GM21367 (cell line): ENCODE data around the gene VTA1.
A peak's percentile ranks its signal among the peaks of the same experiment; 100 is the strongest.
"Not testable (repeated sequence)": the region's sequence is repeated elsewhere in the genome, so short reads cannot be mapped to it uniquely, and the experiment has no call there.

Experiments
- ATAC-seq: cut with Tn5 transposase; IDR thresholded peaks from one replicate; pipeline ENCODE4 v1.9.1; 2021; ENCODE audit not compliant: unreplicated experiment

Gene VTA1

GRCh38 chr6:142167486-142167885 is 20.4 kb downstream of the VTA1 start:
- no peak for ATAC-seq

GRCh38 chr6:142171351-142171750 is 24.3 kb downstream of the VTA1 start:
- no peak for ATAC-seq

DNA sequence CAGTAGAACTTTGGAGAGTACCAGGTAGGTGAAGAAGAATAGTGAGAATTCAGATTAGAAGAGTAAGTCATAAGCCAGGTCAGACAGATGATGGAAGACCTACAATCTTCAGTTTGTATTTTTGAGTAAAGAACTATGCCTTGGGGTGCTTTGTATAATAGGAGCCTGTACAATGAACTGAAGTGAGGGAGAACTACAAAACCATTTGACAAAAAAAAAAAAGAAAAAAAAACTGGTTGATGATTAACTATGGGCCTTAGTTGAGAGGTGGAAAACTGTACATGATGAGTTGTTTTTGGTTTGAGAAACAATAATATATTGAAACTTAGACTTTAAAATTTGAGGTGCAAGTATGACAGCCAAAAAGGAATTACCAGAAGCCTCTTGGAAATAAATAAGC is 25.7 kb downstream of the VTA1 start:
- ATAC-seq: no peak

DNA sequence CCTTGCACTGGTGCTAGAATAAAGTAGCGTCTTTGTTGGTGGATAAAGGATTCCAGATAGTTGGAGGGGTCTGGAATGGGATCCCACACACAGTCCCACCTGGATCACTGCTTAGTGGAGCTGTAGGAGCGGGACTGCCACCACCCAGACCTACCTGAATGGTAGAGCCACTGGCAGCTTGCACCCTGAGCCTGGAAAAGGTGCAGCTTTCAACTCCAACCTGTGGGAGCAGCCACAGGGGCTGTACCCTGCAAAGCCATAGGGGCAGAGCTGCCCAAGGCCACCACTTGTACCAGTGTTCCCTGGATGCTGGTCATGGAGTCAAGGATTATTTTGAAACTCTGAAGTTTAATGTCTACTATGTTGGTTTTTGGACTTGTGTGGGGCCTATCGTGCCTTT is 26.9 kb downstream of the VTA1 start:
- no peak for ATAC-seq

DNA sequence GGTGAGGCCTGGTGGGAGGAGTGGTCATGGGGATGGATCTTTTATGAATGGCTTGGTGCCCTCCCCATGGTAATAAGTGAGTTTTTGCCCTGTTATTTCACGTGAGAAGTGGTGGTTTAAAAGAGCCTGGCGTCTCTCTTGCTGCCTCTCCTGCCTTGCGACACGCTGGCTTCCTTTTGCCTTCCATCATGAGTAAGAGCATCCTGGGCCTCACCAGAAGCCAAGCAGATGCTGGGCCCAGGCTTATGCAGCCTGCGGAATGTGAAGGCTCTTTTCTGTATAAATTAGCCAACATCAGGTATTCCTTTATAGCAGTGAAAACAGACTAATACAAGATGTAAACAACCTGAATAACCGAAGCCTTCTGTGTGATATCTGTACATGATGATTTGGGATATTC is 27.6 kb downstream of the VTA1 start:
- ATAC-seq: no peak

DNA sequence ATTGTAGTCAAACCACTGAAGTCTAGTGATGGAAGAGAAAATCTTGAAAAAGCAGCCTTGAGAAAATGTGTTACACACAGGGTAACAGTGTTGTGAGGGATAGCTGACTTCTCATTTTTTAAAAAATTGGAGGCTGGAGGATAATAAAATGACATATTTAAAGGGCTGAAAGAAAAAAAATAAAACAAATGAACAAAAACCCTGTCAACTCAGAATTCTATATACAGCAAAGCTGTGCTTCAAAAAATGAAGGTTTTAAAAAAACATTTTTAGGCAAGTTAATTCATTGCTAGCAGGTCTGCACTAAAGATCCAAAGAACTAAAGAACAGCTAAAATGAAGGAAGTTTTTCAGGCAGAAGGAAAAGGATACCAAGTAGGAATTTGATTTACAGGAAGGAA is 31.1 kb downstream of the VTA1 start:
- no peak for ATAC-seq

DNA sequence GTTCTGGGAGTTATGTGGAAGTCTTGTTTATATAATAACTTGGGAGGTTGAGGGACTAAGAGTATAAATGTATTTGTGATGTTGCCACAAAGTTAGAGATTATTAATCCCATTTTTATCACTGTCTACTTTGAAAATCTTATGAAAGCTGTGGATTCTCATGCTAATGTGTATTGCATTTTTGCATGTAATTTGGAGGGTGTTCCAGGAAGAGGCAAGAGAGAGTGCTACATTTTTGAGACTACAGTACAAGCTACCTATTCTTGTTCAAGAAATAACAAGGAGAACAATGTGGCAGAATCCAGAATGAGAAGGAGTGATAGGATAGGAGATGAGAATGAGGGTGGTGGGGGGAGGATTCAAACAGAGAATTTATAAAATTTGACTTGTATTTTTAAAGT is 34.9 kb downstream of the VTA1 start:
- no peak for ATAC-seq

DNA sequence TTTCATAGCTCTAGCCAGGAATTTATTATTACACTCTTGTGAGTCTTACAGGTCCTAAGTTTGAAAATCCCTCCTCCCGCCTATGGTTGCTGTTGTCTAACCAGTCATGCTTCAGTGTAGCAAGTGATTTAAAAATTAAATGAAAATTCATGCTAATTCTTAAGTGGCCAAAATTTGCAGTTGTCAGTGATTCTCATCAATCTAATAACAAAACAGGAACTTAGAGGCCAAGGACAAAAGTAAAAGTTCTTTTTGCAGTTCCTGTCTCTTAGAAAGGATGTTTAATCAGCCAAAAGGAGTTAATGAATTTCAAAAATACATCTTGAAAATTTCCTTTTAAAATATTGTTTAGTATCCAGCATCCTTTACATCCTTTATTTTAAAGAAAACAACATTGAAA is 36.3 kb downstream of the VTA1 start:
- no peak for ATAC-seq

- ATAC-seq: no peak
These were observed 37.2 kb downstream of the VTA1 start for GRCh38 chr6:142184307-142184706.

DNA sequence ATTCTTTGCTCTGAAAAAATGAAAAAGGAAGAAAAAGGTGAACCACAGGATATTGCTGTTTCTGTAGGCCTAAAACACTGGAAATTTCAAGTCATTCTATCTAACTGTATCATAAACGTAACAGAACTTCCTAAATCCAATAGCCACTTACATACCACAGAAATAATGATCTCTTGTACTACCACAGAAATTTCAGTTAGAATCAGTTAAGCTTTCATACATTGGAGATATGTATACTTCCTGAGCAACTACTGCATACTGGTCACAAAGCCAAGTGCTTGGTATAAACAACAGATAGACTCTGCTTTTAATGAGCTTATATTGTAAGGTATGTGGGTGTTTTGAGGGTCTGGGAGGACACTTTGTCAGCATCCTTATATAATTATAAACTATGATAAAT is 38.6 kb downstream of the VTA1 start:
- no peak for ATAC-seq

GRCh38 chr6:142187209-142187608 is 40.1 kb downstream of the VTA1 start:
- ATAC-seq: no peak

DNA sequence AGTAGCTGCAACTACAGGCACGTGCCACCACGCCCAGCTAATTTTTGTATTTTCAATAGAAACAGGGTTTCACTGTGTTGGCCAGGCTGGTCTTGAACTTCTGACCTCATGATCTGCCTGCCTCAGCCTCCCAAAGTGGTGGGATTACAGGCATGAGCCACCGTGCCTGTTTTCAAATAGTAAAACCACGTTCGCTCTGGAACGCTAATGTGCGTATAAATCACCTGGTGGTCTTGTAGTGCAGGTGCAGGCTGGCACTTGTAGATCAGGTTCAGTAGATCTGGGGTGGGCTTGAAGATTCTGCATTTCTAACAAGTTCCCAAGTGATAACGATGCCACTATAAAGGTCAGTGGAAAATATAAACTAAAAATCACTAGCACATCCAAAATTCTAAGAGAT is 41.3 kb downstream of the VTA1 start:
- not testable (repeated sequence) for ATAC-seq

DNA sequence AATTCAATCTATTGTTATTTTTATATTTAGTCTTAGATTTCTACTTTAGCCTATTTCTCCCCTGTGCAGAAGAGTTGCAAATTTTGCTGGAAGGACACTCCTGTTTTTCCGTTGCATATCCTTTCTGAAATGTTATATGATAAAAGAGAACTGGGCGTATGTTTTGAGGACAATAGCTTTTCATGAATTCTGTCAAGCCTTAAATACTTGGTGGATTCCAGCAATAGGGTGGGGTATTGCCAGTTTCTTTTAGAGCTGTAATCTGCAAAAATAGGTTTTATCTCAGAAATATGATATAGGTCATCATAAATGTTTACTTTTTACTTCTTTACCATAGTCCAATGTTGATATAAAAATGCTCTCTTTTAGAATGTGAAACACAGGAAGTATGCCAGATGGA is 42.0 kb downstream of the VTA1 start:
- no peak for ATAC-seq

DNA sequence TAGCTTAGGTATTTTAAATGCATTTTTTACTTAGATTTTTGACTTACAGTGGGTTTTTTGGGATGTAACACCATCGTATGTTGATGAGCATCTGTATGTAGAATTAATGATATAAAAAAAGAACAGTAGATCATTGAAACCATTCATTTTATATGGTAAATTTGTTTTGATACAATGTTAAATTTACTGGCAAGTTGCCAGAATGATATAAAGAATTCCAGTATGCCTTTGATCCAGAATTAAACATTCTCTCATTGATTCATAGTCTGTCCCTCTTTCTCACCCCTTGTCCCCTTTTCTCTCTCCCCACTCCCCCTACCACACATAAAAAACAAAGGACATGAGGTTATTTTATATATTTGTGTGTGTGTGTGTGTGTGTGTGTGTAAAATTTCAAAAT is 45.3 kb downstream of the VTA1 start:
- no peak for ATAC-seq

DNA sequence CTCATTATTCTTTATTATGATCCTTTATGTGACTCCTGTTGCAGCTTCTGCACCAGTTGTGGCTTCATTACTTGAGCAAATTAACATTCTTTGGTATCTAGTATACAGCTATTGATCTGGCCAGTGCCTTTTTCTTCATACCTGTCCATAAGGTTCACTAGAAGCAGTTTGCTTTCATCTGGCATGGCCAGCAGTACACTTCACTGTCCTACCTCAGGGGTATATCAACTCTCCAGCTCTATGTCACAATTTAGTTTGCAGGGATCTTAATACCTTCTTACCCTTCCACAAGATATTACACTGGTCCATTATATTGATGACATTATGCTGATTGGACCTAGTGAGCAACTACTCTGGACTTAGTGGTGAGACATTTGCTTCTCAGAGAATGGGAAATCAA is 46.6 kb downstream of the VTA1 start:
- no peak for ATAC-seq

DNA sequence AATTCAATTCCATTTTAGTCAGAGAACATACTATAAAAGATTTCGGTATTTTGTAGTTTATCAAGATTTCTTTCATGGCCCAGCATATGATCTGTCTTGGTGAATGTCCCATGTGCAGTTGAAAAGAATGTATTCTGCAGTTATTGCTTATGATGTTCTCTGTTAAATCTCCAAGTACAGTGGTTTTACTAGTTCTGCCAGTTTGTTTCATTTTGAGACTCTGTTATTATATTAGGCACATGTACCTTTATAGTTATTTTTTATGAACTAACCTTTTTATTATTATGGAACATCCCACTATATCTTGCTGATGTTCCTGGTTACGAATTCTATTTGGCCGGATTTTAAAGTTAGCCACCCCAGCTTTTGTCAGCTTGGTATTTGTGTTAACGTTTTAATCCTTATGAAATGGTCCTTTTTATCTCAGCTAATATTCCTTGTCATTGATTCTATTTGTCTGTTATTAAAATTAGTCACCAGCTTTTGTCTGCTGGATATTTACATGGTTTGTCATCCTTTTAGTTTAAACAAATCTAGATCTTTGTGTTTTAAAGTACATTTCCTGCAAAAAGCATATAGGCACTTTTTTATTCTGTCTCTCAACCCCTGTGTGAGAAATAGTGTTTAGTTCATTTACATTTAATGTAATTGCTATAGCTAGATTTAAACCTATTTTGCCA is 48.9 kb downstream of the VTA1 start:
- ATAC-seq: no peak

DNA sequence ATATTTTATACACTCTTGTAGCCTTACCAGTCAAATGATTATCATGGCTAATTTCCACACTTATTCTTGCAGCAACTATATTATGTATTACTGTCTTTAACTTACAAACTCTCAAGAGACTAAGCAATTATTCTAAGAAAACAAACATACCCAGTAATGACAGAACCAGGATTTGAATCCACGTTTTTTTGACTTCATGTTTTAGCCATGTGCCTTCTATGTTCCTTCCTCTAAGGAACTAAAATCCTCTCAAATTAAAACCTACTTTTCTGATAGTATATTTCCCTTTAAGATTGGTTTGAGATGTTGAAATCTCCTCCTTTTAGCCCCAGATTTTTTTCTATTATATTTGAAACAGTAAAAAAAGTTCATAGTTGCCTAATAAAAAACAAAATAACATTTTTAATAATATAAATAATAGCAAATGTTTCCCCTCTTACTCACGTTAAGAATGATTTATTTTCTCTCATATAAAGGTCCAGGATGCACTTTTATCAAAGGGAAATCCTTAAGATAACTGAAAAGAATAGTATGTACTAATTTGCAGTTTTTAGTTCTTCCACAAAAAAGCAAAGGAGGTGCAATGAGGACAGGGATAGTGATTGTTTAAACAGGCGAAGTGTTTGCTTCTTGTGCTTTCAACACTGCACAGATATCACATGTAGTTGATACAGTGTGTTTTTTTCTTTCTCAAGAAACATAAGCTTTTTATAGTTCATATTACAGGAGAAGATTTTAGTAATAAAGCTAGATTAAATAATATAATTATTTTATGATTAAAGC is 54.0 kb downstream of the VTA1 start:
- ATAC-seq: no peak

DNA sequence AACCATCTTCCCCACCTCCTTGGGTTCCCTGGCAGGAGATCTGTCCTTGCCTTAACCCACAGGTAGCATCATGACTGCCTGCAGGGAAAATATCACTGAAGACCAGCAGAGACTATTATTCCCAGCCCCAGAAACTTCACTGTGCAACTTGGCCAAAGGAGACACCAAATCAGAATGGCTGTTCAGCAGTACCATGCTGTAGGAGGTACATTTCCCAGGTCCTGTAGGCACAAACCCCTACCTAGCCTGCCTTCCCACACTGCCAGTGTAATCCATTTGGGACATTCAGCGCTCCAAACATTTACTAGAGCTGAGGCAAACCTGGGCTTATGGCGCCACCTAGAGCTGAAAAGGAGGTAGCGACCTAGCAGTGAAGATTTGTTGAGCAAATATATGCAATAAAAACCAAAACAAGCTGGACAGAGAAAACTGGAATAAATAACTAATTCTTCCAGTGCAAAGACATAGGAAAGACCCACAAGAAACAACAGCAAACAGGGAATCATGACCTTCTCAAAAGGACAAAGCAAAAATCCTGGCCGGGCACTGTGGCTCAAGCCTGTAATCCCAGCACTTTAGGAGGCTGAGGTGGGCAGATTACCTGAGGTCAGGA is 60.3 kb downstream of the VTA1 start:
- peak; percentile 93 for ATAC-seq

- ATAC-seq: no peak
These were observed 63.5 kb downstream of the VTA1 start for GRCh38 chr6:142210606-142211005.

DNA sequence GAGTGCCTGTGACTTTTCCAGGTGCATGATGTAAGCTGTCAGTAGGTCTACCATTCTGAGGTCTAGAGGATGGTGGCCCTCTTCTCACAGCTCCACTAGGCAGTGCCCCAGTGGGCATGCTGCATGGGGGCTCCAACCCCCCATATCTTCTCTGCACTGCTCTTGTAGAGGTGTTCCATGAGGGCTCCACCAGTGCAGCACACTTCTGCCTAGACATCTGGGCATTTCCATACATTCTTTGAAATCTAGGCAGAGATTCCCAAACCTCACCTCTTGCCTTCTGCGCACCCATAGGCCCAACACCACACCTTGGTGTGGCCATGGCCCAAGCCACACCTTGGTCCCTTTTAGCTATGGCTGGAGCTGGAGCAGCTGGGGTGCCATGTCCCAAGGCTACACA is 66.3 kb downstream of the VTA1 start:
- no peak for ATAC-seq

- ATAC-seq: no peak
These were observed 71.4 kb downstream of the VTA1 start for GRCh38 chr6:142218446-142218845.

DNA sequence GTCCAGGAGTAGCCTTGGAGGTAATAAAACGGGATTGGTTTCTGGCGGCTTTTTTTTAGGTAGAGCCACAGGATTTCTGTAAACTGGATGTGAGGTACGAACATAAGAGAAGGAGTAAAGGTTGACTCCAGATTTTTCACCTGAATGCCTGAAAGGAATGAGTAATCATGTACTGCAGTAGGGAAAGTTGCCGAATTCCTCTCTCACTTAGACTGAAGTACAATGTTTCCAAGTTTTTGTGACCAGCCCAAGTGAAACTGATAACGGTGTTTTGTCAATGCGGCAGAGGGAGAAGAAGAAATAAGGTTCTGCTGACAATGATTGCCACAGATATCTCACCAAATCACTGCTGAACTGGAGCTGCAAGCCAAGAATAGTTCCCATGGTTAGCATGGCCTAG is 75.0 kb downstream of the VTA1 start:
- no peak for ATAC-seq
